Left cardiac atrium (tissue), 4 donors: ENCODE results near the gene FUT1. TPM values are rescaled to one million over a fixed set of nuclear protein-coding genes. Genes with fewer than 3 reads are reported as not detected.
"Not testable (repeated sequence)": the region's sequence is repeated elsewhere in the genome, so short reads cannot be mapped to it uniquely, and the experiment has no call there.

Source experiments
- ATAC-seq, 2 donors: fragments of 200-7000 bp; cut with Tn5 transposase; one replicate each; pipeline ENCODE4 v1.9.1; 2020; ENCODE audit warnings: mild to moderate bottlenecking in 2 of 2, moderate library complexity in 2 of 2
- DNase-seq: peaks from one replicate; pipeline ENCODE4 v3.0.0-alpha.2; 2020
- intact Hi-C, 2 donors: fragments of 100-400 bp; cut with DNase I; formaldehyde crosslinking; loops; one replicate each; pipeline versions ENCODE4 v1.14.1 to v1.15.1; 2022 to 2023
- total RNA-seq, 2 donors: library from RNA; stranded (reverse); fragmentation: NEBNext Ultra II Directional; extraction: Animal tissue kit (Norgen Biotek cat#: 25700); gene quantifications; one replicate each; pipeline ENCODE4 v1.2.1, GENCODE V29; 2021
- donor health status: DM: no; HTN: yes; CAD: no.
- donor health status: DM: no; HTN: yes; CAD: no; lungs with severe emphysema.
- donor health status: DM: yes; HTN: yes; CAD: no.
- donor health status: Dilated cardiomyopathy.

The FUT1 gene
- total RNA-seq, 2 donors from 2014 or later, result 2.1 to 3.5 TPM

GRCh38 chr19:48724796-48725753 is 27.4 kb downstream of the FUT1 start:
- ATAC-seq (peak; percentile 4 to 11), DNase-seq (peak; percentile 83)
- intact Hi-C loops, result no loop called here

- intact Hi-C loops, result no loop called here
- DNase-seq, result no peak
- ATAC-seq, result no peak
Measured at GRCh38 chr19:48722196-48722708, 30.2 kb downstream of the FUT1 start.

DNA sequence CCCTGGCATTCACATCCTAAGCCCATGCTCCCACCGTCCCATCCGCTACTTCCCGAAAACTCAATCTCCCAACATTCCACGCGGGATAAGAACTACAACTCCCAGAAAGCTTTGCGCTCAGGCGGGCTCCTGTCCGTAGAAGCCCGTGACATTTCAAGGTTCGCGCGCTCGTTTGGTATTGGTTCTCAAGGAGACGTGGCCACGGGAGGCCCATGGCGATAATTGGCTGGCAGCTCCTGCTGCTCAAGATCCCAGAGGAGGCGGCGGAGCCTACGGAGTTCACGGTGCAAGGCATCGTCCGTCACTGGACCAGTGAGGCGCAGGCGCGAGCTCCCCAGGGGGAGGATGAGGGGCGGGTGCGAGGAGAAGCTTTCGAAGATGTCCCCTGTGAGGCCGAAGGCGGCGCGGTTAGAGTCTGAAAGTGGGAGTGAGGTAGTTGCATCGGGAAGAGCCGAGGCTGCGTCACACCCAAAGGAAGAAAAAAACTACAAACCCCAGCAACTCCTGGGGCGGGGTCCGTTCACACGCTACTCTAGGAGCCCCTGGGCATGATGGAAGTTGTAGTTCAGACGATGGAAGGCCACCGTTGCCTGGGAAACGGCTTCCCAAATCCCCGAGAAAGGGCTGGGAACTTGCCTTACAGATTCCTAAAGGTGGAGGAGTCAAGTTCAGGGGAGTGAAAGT is 31.7 kb downstream of the FUT1 start:
- ATAC-seq, result peak; percentile 86 to 88
- intact Hi-C loops, result no loop called here

GRCh38 chr19:48720251-48720612 is 32.2 kb downstream of the FUT1 start:
- peak; percentile 9 to 32 for ATAC-seq
- no peak for DNase-seq
- intact Hi-C loops, result no loop called here

More for the DNA sequence above, 31.7 kb downstream of the FUT1 start:
- peak; percentile 98 for DNase-seq

DNA sequence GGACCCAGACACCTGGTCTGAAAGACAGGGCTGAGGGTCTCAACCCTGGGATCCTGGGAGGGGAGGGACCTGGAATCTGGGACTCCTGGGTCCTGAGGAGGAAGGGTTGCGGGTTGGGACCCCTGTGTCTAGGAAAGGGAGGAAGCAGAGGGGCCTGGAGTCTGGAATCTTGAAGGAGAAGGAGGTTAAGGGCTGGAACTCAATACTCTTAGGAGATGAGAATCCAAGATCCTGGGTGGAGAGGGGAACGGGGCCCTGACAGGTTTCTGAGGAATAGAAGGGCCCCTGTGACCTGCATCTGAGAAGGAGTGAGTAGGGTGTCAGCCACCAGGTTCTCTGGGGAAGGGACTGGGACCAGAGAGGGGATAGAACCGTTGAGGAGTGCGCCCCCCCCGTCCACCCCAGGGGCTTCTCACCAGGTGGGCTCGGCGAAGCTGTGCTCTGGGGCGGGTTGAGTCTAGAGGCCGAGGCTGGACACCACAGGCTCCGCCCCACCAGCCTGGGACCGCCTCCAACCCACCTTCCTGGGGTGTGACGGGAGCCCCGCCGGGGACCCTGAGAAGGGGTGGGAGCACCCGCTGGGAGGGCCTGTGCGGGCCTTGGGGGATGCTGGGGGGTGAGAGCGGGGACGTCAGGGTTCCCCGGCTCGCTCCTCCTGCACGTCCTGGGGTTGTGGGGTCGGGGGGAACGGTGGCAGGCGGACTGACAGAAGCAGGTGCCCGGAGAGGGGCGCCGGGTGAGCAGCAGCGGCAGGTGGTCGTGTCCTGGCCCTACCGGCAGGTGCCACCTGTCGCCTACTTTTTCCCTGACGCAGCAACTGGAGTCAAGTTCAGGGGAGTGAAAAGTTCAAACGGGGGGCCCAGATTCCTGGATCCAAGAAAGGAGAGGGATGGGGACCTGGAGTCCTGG is 32.9 kb downstream of the FUT1 start, which contains the start of gene MAMSTR:
Gene MAMSTR (minus strand): TSS at position 463 of the 909 bp plus-strand sequence. CDS start 694 bp downstream, outside the sequence.
- intact Hi-C loops, result no loop called here
- ATAC-seq (no peak), DNase-seq (peak; percentile 52)

- ATAC-seq, result no peak
- intact Hi-C loops, result no loop called here
- no peak for DNase-seq
Measured at GRCh38 chr19:48718711-48719231, 33.7 kb downstream of the FUT1 start.

GRCh38 chr19:48718106-48718505 is 34.3 kb downstream of the FUT1 start:
- DNase-seq, ATAC-seq: not testable (repeated sequence)

GRCh38 chr19:48716562-48717291 is 35.7 kb downstream of the FUT1 start:
- peak; percentile 70 for DNase-seq
- intact Hi-C loops, result no loop called here
- ATAC-seq, result peak; percentile 16 to 19

More at GRCh38 chr19:48718106-48718505, 34.3 kb downstream of the FUT1 start:
- intact Hi-C loops, result not testable (repeated sequence)

GRCh38 chr19:48715681-48716171 is 36.7 kb downstream of the FUT1 start:
- intact Hi-C loops, result no loop called here
- no peak for DNase-seq
- no peak for ATAC-seq

GRCh38 chr19:48714759-48715675 is 37.4 kb downstream of the FUT1 start:
- ATAC-seq (no peak), DNase-seq (peak; percentile 35)
- intact Hi-C loops, result no loop called here

DNA sequence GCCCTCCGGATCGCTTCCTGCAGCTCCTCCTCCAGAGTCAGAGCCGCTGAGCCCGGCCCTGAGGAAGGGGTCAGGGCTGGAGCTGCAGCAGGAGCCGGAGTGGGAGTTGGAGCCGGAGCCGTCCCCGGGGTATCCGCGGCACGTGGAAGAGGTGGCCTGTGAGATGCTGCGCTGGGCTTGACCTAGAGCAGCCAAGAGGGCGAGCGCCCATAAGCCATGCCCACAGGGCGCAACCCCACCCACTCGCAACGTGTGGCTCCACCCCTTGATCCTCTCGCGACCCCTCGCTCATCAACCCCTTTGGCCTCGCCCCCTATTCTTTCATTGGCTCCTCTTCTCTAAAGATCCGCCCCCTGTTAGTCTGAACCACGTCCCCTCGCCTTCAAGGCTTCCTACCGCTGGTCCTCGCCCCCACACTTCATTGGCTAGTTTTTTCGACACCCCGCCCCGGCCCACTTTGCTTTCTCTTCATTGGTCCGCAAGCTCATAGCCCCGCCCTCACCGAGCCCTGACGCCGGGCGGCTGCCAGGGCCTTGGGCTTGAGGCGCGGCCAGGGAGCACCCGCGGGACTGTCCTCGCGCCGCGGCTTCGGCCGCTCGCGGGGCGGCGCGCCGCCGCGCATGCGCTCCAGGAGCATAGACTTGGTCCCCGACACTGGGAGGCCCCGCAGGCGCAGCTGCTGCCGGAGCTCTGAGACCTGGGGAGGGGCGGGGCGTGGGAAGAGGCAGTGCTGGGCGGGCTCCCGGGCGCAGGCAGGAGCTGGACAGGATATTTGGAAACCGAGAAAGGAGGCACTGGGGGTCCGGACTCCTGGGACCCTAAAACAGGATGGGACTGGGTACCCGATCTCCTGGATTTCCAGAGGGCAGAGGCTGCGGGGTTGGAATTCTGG is 38.3 kb downstream of the FUT1 start:
- DNase-seq, result peak; percentile 100
- intact Hi-C loops, result no loop called here
- ATAC-seq, result peak; percentile 92 to 93

DNA sequence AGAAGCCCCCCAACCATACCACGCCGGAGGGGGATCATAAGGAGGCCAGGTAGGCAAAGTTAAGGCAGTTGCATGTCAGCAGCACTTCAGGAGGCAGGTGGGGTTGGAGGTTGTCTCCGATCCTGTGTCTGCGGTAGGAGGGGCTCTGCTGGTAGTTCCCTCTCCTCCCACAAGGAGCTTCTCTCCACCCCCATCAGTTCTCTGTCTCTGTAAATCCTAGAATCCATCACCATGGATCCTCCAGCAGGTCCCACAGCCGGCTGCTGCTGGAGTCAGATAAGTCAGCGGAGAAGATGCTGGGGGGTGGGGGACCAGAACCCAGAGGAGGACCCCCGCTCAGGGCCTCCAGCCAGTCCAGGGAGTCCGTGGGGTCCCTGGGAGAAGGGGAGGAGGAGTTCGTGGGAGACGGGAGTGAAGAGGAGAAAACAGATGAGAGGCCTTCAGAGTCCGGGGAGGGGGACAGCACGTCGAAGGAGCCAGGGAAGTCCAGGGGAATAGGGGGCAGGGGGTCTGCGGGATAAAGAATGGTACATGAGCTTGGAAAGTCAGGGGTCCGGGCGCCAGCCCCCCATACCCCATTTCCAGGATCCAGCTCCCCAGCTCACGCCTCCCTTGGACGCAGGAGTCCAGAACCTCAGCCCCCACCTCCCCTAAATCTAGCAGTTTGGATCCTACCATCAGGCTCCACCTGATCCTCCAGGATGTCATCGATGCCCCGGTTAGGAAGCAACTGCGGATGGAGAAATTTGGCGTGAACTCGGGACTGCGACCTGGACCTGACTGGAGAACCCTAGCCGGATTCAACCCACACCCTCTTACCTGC is 39.2 kb downstream of the FUT1 start:
- DNase-seq (no peak), ATAC-seq (no peak)
- intact Hi-C loops, result no loop called here

DNA sequence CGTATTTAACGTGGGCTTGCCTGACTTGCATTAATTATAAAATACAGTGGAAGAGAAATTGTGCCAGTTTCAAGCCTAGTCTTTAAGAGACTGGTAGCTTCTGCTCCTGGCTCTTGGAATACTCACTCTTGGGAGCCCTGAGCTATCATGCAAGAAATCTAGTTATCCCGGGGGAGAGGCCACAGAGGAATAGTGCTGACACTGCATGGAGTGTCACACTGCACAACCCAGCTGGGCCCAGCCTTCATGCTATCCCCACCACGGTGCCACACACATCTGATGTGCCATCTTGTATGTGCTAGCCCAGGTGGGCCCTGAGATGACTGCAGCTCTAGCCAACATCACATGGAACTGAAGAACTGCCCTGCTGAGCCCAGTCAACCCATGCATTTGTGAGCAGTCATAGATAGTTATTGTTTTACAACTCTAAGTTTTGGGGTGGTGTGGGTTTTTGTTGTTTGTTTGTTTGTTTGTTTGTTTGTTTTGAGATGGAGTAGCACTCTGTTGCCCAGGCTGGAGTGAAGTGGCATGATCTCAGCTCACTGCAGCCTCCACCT is 41.3 kb downstream of the FUT1 start:
- intact Hi-C loops, result no loop called here
- no peak for ATAC-seq
- DNase-seq, result no peak

DNA sequence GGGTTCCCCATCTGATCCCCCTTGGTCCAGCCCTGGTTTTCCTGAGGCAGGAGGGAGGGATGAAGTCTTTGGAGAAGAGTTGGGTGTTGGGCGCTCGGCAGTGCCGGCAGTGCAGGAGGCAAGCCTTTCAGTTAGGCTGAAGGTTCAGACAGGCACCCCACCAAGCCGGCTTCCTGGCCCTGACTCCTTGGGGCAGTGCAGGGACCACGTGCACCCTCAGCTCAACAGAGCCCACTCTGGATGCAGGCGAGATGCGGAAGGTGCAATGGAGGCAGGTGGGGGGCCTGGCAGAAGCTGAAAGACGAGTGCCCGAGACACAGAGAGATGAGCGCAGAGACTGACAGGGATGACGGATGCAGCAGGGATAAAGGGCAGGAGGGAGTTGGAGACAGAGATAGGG is 44.0 kb downstream of the FUT1 start:
- intact Hi-C loops, result no loop called here
- no peak for ATAC-seq
- DNase-seq, result no peak

DNA sequence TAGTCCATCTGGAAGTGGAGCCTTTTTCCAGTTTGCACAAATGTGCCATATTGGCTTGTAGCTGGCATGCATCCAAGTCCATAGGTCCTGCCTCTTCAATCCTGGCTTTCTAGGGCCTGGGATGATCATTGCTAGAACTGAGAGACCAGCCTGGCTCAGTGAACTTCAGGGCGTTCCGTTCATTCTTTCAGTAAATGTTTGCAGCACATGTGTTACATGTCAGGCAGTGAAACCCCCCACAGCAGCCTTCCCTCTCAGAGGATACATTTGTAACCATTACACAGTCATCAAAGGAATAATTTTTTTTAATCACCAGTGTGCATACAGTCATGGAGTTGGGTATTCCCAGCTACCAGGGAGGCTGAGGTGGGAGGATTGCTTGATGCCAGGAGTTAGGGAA is 47.0 kb downstream of the FUT1 start:
- intact Hi-C loops, result no loop called here
- no peak for DNase-seq
- no peak for ATAC-seq
